ENCODE data around the gene FNTB.

DNA sequence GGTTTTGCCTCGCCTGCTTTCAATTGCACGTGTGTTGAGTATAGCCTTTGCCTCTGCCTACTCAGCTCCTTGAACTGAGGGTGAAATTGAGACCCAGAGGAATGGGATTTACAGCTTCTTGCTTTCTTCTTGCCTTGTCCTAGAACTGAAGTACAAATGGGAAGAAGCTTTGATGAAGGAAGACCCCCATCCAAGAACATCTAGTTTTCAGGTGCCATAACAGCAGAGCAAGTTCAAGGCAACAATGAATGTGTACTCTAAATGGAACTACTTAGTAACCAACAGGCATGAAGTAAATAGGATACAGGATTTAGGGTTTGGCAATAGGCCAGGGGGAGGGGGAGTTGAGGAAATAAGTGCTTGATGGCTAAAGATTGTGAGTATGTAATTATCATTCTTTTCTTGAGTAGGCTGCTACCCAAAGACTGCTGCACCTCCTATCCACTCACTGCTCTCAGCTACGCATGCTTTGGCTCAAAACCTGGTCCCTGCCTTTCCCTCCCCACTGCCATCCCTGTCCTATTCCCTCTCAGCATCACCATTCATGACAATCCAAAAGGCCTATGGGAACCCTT is 46.3 kb upstream of the FNTB start:
- no peak for TF ChIP-seq EZH2 (IDR thresholded peaks at IDR 0.05; ENCODE audit: borderline replicate concordance)
- TF ChIP-seq, protein P1, sequence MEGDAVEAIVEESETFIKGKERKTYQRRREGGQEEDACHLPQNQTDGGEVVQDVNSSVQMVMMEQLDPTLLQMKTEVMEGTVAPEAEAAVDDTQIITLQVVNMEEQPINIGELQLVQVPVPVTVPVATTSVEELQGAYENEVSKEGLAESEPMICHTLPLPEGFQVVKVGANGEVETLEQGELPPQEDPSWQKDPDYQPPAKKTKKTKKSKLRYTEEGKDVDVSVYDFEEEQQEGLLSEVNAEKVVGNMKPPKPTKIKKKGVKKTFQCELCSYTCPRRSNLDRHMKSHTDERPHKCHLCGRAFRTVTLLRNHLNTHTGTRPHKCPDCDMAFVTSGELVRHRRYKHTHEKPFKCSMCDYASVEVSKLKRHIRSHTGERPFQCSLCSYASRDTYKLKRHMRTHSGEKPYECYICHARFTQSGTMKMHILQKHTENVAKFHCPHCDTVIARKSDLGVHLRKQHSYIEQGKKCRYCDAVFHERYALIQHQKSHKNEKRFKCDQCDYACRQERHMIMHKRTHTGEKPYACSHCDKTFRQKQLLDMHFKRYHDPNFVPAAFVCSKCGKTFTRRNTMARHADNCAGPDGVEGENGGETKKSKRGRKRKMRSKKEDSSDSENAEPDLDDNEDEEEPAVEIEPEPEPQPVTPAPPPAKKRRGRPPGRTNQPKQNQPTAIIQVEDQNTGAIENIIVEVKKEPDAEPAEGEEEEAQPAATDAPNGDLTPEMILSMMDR (IDR thresholded peaks at IDR 0.05; ENCODE audit: poor library complexity): no peak

Measured in hepatocyte (in vitro differentiated cells).